HG03045 (cell line): ENCODE data around the gene STBD1.
"Not testable (repeated sequence)": the region's sequence is repeated elsewhere in the genome, so short reads cannot be mapped to it uniquely, and the experiment has no call there.

Experiments
- ATAC-seq: cut with Tn5 transposase; IDR thresholded peaks from one replicate; pipeline ENCODE4 v1.9.1; 2021; ENCODE audit warnings: mild to moderate bottlenecking, moderate library complexity; ENCODE audit not compliant: unreplicated experiment

Gene STBD1

GRCh38 chr4:76315267-76315918 is 8.9 kb downstream of the STBD1 start:
- ATAC-seq: no peak

- no peak for ATAC-seq
Observed at GRCh38 chr4:76316131-76316530, 9.6 kb downstream of the STBD1 start.

GRCh38 chr4:76322236-76322635 is 15.7 kb downstream of the STBD1 start:
- ATAC-seq: no peak

DNA sequence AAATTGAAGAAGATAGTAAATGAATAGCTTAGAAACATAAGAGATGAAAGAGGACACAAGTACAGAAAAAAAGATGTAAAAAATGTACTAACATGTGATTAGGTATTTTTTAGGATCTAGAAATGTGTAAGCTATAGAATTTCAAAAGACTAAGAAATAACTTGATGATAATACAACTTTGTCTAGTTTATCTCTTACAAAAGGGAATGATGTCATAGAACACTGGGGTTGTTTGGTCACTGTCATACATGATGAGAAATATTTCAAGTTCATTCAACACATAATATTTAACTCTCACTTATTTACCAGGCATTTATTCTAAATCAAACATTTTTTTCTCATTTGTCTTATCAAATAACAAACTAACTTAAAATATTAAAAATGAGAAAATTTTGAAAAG is 18.5 kb downstream of the STBD1 start:
- ATAC-seq: no peak

DNA sequence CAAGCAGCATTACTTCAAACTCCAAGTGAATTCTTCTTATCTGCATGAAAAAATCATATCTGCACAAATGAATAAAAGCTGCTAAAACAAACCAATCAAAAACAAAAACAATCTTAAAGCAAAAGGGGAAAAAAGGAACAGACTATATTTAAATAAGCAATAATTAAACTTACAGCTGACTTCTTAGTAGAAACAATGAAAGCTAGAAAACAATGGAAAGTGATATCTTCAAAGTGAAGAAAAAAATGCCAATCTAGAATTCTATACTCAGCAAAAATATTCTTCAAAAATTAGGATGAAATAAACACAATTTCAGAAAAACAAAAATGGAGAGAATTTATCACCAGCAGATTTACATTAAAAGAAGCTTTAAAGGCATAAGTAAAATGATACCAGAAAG is 20.0 kb downstream of the STBD1 start:
- ATAC-seq: no peak

- ATAC-seq: no peak
Observed at GRCh38 chr4:76334885-76335284, 28.4 kb downstream of the STBD1 start.

DNA sequence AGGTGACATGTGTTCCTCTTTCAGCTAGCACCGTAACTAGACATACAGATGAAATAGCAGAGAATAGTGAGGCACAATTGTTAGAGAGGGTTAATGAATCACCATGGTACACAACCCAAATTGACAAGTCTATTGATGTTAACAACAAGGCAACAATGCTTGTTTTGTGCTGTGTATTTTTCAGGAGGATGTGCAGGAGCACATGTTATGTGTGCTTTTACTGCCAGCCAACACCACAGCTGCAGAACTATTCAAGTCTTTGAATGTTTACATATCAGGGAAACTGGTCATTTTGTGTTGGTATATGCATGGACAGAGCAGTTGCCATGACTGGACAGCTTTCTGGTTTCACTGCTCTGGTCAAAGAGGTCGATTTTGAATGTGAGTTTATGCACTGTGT is 32.8 kb downstream of the STBD1 start:
- no peak for ATAC-seq

GRCh38 chr4:76341063-76341462 is 34.5 kb downstream of the STBD1 start:
- no peak for ATAC-seq

DNA sequence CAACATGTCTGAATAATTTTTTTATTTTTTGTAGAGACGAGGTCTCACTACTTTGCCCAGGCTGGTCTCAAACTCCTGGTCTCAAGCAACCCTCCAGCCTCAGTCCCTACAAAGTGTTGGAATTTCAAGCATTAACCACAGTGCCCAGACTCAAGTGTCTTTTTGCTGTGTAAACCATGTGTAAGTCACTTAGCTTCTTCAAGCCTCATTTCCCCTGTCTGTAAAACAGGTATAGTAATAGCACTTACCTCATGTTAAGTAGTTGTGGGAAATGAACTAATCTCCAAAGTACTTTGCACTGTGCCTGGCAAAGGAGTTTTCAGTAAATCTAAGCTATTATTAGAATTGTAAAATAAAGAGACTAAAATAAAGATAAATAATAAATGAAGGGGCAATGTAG is 35.7 kb downstream of the STBD1 start:
- no peak for ATAC-seq

- ATAC-seq: no peak
Observed at GRCh38 chr4:76342803-76343202, 36.3 kb downstream of the STBD1 start.

DNA sequence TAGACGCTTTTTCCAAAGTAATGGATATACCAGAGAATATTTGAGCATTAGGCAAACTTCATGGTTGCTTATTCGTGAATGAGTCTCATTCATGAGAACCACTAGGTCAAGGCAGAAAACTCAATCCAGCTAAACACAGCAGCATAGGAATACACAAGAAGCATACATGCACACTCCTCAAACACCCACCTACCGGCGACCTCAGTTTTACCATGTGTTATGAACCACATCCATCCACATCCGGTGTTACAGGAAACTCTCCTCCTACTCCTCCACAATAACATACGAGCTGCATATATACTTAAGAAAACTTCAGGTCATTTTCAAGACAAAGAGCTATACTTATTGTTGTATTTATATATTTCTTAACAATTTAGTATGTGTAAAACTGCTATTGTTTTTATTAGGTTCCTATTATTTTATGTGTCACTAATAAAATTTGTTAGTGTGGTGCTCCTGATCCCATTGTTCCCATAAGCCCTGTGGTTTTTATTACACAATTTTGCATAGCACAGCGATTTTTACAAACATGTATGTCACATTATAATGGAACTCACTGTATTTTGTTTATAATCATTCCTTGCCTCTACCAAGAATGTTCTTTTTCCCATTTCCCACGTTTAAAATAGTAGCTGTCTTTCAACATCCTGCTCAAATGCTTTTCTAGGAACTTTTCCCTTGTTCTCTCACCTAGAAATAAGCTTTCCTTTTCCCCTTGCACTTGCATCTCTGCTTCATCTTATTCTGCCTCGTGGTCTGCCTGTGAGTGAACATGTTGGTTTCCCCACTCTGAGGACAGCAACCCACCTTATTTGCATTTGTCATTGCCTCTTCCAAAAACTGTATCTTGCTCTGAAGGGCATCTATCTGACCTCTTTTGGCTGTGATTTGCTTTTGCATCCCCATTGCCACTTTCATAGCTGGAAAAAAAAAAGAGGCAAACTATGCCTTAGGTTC is 48.3 kb downstream of the STBD1 start:
- no peak for ATAC-seq

GRCh38 chr4:76357981-76358380 is 51.4 kb downstream of the STBD1 start:
- ATAC-seq: no peak

GRCh38 chr4:76359881-76360466 is 53.4 kb downstream of the STBD1 start:
- not testable (repeated sequence) for ATAC-seq
